ENCODE data around the gene CRYBG2. TPM values are rescaled to one million over a fixed set of nuclear protein-coding genes. Genes with fewer than 3 reads are reported as not detected.
A peak's percentile ranks its signal among the peaks of the same experiment; 100 is the strongest.

CRYBG2 gene
- total and polyA plus RNA-seq, 2 of the 8 experiments (the other 6 are each of a cell fraction or from before 2014, with no cell fraction given), result 14.2 to 17.0 TPM

- H2BK15ac ChIP-seq (ENCODE audit: low read length), result no peak overlapping the region
- no peak overlapping the region for H3K14ac ChIP-seq (ENCODE audit: insufficient read length)
- H3K23ac ChIP-seq (ENCODE audit: insufficient read length), result no peak overlapping the region
- H3K9ac ChIP-seq (replicated peaks in 1 of 4; ENCODE audit: extremely low read depth in 1 of 4, low read depth in 3 of 4, low read length in 3 of 4), result no peak overlapping the region
- DNase-seq (ENCODE audit: low read depth in 1 of 2, low spot score in 2 of 2), result no peak
- 71% methylated on average over 4 of the region's 4 CpGs; no CpG with 5 or more reads in 1 of the 2 experiments for WGBS, 2 experiments (ENCODE audit: extremely low coverage in 1 of 2, insufficient coverage in 1 of 2, insufficient read length in 1 of 2, insufficient replicate concordance in 2 of 2, low coverage in 1 of 2, low lambda C conversion rate in 2 of 2, missing lambda C conversion rate in 1 of 2)
- no peak overlapping the region for H2BK5ac ChIP-seq (ENCODE audit: low read depth, low read length)
- H3K4me2 ChIP-seq (ENCODE audit: insufficient read depth in 1 of 2, low read depth in 2 of 2, low read length in 2 of 2), result no peak overlapping the region; a peak in 1 of 4 replicates
- CTCF ChIA-PET (ENCODE audit: partially characterized antibody), result interaction anchor here (0.7 to 57.0 kb wide), 4 partner anchors 19 to 44 kb away, joined by 3 to 1530 read pairs (median 30); partner anchors contain the start of genes SH3BGRL3 and UBXN11
- no peaks in the 10 kb centered on the region for H3K79me2 ChIP-seq (ENCODE audit: control insufficient read depth in 1 of 2, insufficient read depth in 2 of 2, low read length in 2 of 2)
- no peak for FAIRE-seq
- peak overlapping the region; percentile 79 for H4K8ac ChIP-seq (ENCODE audit: extremely low read depth, insufficient read depth, low read length)
- TF ChIP-seq SP1 (IDR thresholded peaks at IDR 0.05; ENCODE audit: low read depth, low read length), result no peak
- no peak for TF ChIP-seq BRCA1 (IDR thresholded peaks at IDR 0.05; ENCODE audit: low read depth, low read length)
- no peak for TF ChIP-seq GTF2F1 (IDR thresholded peaks at IDR 0.05; ENCODE audit: borderline replicate concordance, low read depth, low read length)
- no peak for TF ChIP-seq USF2 (IDR thresholded peaks at IDR 0.05; ENCODE audit: low read length)
- H3K27me3 ChIP-seq (replicated peaks in 1 of 4; ENCODE audit: control insufficient read depth in 3 of 4, extremely low read depth in 1 of 4, insufficient read depth in 3 of 4, low read length in 3 of 4), result peaks cover 0 to 11% (median 5%) of the 10 kb centered on the region in 4 experiments; a peak in 5 of 7 replicates
- H3K4me1 ChIP-seq (replicated peaks in 1 of 4; ENCODE audit: control insufficient read depth in 3 of 4, insufficient read depth in 4 of 4, low read length in 3 of 4), result peaks cover 3 to 12% (median 6%) of the 10 kb centered on the region in 4 experiments
- H2AK5ac ChIP-seq (ENCODE audit: low read depth, low read length), result no peak overlapping the region
- H4K20me1 ChIP-seq (replicated peaks in 1 of 2; ENCODE audit: control insufficient read depth in 1 of 2, insufficient read depth in 2 of 2, low read length in 2 of 2), result no peaks in the 10 kb centered on the region
- no peak overlapping the region for H3K56ac ChIP-seq (replicated peaks; ENCODE audit: insufficient read length, low read depth, low read length)
- peaks cover 0 to 2% (median 0%) of the 10 kb centered on the region in 4 experiments; a peak in 1 of 8 replicates for H3K36me3 ChIP-seq (ENCODE audit: control insufficient read depth in 2 of 4, insufficient read depth in 4 of 4, low read length in 3 of 4)
- H4K5ac ChIP-seq (ENCODE audit: insufficient read length, low read depth, low read length), result no peak overlapping the region
- no peak overlapping the region for H2BK120ac ChIP-seq (replicated peaks; ENCODE audit: low read depth, low read length)
- POLR2A ChIA-PET (ENCODE audit: partially characterized antibody), result interaction anchor here (0.8 to 6.1 kb wide), 8 partner anchors 11 to 74 kb away, joined by 3 to 44 read pairs (median 15); partner anchors contain the start of genes CD52, CRYBG2, LIN28A and SH3BGRL3
- H2BK20ac ChIP-seq (ENCODE audit: low read length), result no peak overlapping the region
- H3K4me3 ChIP-seq (ENCODE audit: extremely low read depth in 1 of 4, insufficient read depth in 2 of 4, low read depth in 3 of 4, low read length in 4 of 4), result no peak overlapping the region
- H4K91ac ChIP-seq (replicated peaks; ENCODE audit: insufficient read length, low read length), result no peak overlapping the region
- H3K27ac ChIP-seq (ENCODE audit: low read depth, low read length), result no peak overlapping the region
- no peaks in the 10 kb centered on the region for H3K79me1 ChIP-seq (ENCODE audit: low read depth, low read length)
- H2BK12ac ChIP-seq (ENCODE audit: low read depth, low read length), result peak overlapping the region; percentile 94; the same call in 1 of the 2 replicates
- H3K4ac ChIP-seq (replicated peaks; ENCODE audit: insufficient read length, low read depth, low read length), result no peak overlapping the region
- H3K9me3 ChIP-seq (ENCODE audit: insufficient read depth in 2 of 2, low read depth in 1 of 2, low read length in 1 of 2), result no peaks in the 10 kb centered on the region
- no peak overlapping the region; the same call in 1 of the 2 replicates for H3K18ac ChIP-seq (ENCODE audit: extremely low read depth, low read length)
- peaks cover 8% of the 10 kb centered on the region; the same call in 1 of the 2 replicates for H3K23me2 ChIP-seq (ENCODE audit: low read depth, low read length)
- H2AFZ ChIP-seq (ENCODE audit: low read length), result no peak overlapping the region
These were observed 16.3 kb downstream of the CRYBG2 start for GRCh38 chr1:26337625-26338024.
